Stomach (tissue), 9 donors: Measurements from ENCODE around the gene PRSS16. TPM values are rescaled to one million over a fixed set of nuclear protein-coding genes. Genes with fewer than 3 reads are reported as not detected.

Source experiments
- DNase-seq, 2 donors: peaks; one replicate each; pipeline versions ENCODE4 v3.0.0 to v3.0.0-alpha.2; 2013 to 2019
- H3K27ac ChIP-seq, 5 donors: fragments of 200-600 bp in 4 of 5; sonication (generic) in 4 of 5; one replicate each; pipeline ENCODE4 v1.5.1; 2013 to 2019; ENCODE audit warnings: mild to moderate bottlenecking in 1 of 5, moderate library complexity in 1 of 5
- H3K27me3 ChIP-seq, 3 donors: fragments of 200-600 bp; sonication (generic); one replicate each; pipeline ENCODE4 v1.5.1; 2017 to 2019; ENCODE audit warnings: mixed run types in 1 of 3
- H3K36me3 ChIP-seq, 4 donors: fragments of 200-600 bp; sonication (generic); 1 replicate in 3 of 4; 2 replicates in 1 of 4; pipeline ENCODE4 v1.5.1; 2016 to 2019
- H3K4me1 ChIP-seq, 4 donors: fragments of 200-600 bp; sonication (generic); one replicate each; pipeline ENCODE4 v1.5.1; 2016 to 2019
- H3K4me3 ChIP-seq, 4 donors: fragments of 200-600 bp; sonication (generic) in 3 of 4; one replicate each; pipeline ENCODE4 v1.5.1; 2016 to 2019; ENCODE audit warnings: mild to moderate bottlenecking in 1 of 4
- H3K9me3 ChIP-seq, 4 donors: fragments of 200-600 bp; sonication (generic); one replicate each; pipeline ENCODE4 v1.5.1; 2016 to 2019
- CTCF ChIP-seq, 7 experiments: fragments of 450-650 bp in 4 of 7; fragments of 200-600 bp in 3 of 7; sonication (generic) in 3 of 7; IDR thresholded peaks; one replicate each; pipeline ENCODE4 v1.5.1; 2016 to 2019; ENCODE audit warnings: antibody characterized with exemption in 7 of 7, control low read depth in 2 of 7, mild to moderate bottlenecking in 1 of 7
- EP300 ChIP-seq: sonication (generic); formaldehyde crosslinking; IDR thresholded peaks from one replicate; pipeline ENCODE4 v1.6.1; 2017; ENCODE audit warnings: antibody characterized with exemption
- POLR2A ChIP-seq, 4 donors: fragments of 450-650 bp; IDR thresholded peaks; one replicate each; pipeline ENCODE4 v1.6.1; 2016; ENCODE audit warnings: antibody characterized with exemption in 4 of 4, control low read depth in 2 of 4, mild to moderate bottlenecking in 1 of 4, moderate library complexity in 1 of 4
- POLR2AphosphoS5 ChIP-seq, 3 donors: sonication (generic); formaldehyde crosslinking; IDR thresholded peaks; one replicate each; pipeline ENCODE4 v1.6.1; 2016; ENCODE audit warnings: antibody characterized with exemption in 3 of 3
- WGBS, 5 donors: extraction: QIAGEN DNeasy Blood & Tissue Kit in 3 of 5; methylation state at CpG; one replicate each; pipeline versions ENCODE4 v1.1.5 to v1.1.7; 2013 to 2018; 5-methylcytosine and 5-hydroxymethylcytosine counted together
- intact Hi-C: fragments of 100-400 bp; cut with DNase I; formaldehyde crosslinking; loops from one replicate; pipeline ENCODE4 v1.15.1; 2023; ENCODE audit warnings: low total_unique reads
- polyA plus RNA-seq, 3 donors: library from polyadenylated mRNA; stranded (reverse); fragments of 200-250 nt; gene quantifications; one replicate each; pipeline ENCODE4 v1.2.3, GENCODE V29; 2013
- total RNA-seq, 5 donors: library from RNA; depleted of rRNA; stranded (reverse); fragments of >200 nt; gene quantifications; one replicate each; pipeline versions ENCODE4 v1.1.0 to v1.2.3, GENCODE V29; 2014 to 2016
- donor health status: healthy with polysubstance abuse.
- donor health status: Bipolar disorder and iron deficiency.
- donor health status: healthy.

Gene PRSS16
- total and polyA plus RNA-seq, 8 donors = 2.2 to 36.2 (median 13.8) TPM; not detected in 1

GRCh38 chr6:27239258-27239657 is 8.2 kb upstream of the PRSS16 start:
- Histone ChIP-seq H3K4me1 (peaks cover 0 to 19% (median 12%) of the 10 kb centered on the region in 4 donors), H3K27ac (no peak overlapping the region), H3K36me3 (no peaks in the 10 kb centered on the region), H3K27me3 (peaks cover 9 to 100% (median 58%) of the 10 kb centered on the region in 3 donors), H3K9me3 (peaks cover 0 to 27% (median 5%) of the 10 kb centered on the region in 4 donors), H3K4me3 (no peak overlapping the region)
- WGBS, 5 donors = 80 to 90% (median 85%) methylated on average over 6 of the region's 6 CpGs
- intact Hi-C loops = no loop called here
- DNase-seq = no peak
- TF ChIP-seq POLR2AphosphoS5 (IDR thresholded peaks at IDR 0.05) (no peak), CTCF (IDR thresholded peaks at IDR 0.05) (no peak), EP300 (no peak), POLR2A (IDR thresholded peaks at IDR 0.05) (no peak)

GRCh38 chr6:27241443-27241842 is 6.1 kb upstream of the PRSS16 start:
- TF ChIP-seq CTCF (IDR thresholded peaks at IDR 0.05) = no peak
- TF ChIP-seq EP300 = no peak
- TF ChIP-seq POLR2AphosphoS5 (IDR thresholded peaks at IDR 0.05) = no peak
- TF ChIP-seq POLR2A (IDR thresholded peaks at IDR 0.05) = no peak
- intact Hi-C loops = no loop called here
- Histone ChIP-seq H3K27me3 (peaks cover 8 to 100% (median 56%) of the 10 kb centered on the region in 3 donors), H3K27ac (no peak overlapping the region), H3K9me3 (peaks cover 0 to 27% (median 5%) of the 10 kb centered on the region in 4 donors), H3K4me1 (peaks cover 0 to 15% (median 10%) of the 10 kb centered on the region in 4 donors), H3K4me3 (no peak overlapping the region), H3K36me3 (no peaks in the 10 kb centered on the region)
- no peak for DNase-seq
- WGBS, 5 donors = 57 to 74% (median 66%) methylated on average over 7 of the region's 7 CpGs

GRCh38 chr6:27242589-27243265 is 4.8 kb upstream of the PRSS16 start:
- intact Hi-C loops = no loop called here
- peaks cover 0 to 19% (median 5%) of the 10 kb centered on the region in 4 donors for H3K9me3 ChIP-seq
- no peak for DNase-seq
- no peak overlapping the region for H3K4me3 ChIP-seq
- H3K27me3 ChIP-seq = peaks cover 8 to 100% (median 48%) of the 10 kb centered on the region in 3 donors
- 61 to 80% (median 74%) methylated on average over 14 of the region's 14 CpGs for WGBS, 5 donors
- peaks cover 0 to 11% (median 9%) of the 10 kb centered on the region in 4 donors for H3K4me1 ChIP-seq
- TF ChIP-seq CTCF (IDR thresholded peaks at IDR 0.05) (no peak), EP300 (no peak), POLR2AphosphoS5 (IDR thresholded peaks at IDR 0.05) (no peak), POLR2A (IDR thresholded peaks at IDR 0.05) (no peak)
- H3K27ac ChIP-seq = no peak overlapping the region
- H3K36me3 ChIP-seq = no peaks in the 10 kb centered on the region

- H3K9me3 ChIP-seq = no peaks in the 10 kb centered on the region
- 65 to 79% (median 69%) methylated on average over 3 of the region's 3 CpGs for WGBS, 5 donors
- H3K27ac ChIP-seq = no peak overlapping the region
- intact Hi-C loops = no loop called here
- TF ChIP-seq POLR2A (IDR thresholded peaks at IDR 0.05) = no peak
- no peak for TF ChIP-seq POLR2AphosphoS5 (IDR thresholded peaks at IDR 0.05)
- no peak for TF ChIP-seq EP300
- no peak for TF ChIP-seq CTCF (IDR thresholded peaks at IDR 0.05)
- DNase-seq = no peak
- no peaks in the 10 kb centered on the region for H3K36me3 ChIP-seq
- H3K27me3 ChIP-seq = peaks cover 0 to 98% (median 41%) of the 10 kb centered on the region in 3 donors
- H3K4me3 ChIP-seq = no peak overlapping the region
- peaks cover 0 to 24% (median 18%) of the 10 kb centered on the region in 4 donors for H3K4me1 ChIP-seq
These were observed 1.3 kb downstream of the PRSS16 start for GRCh38 chr6:27248783-27249182.
